Iris pigment epithelial cell (primary cell): ENCODE results near the gene ZNF319.

Source experiments
- DNase-seq: peaks from one replicate; pipeline ENCODE4 v3.0.0-alpha.2; 2011; ENCODE audit warnings: low read depth

ZNF319 gene

GRCh38 chr16:57977418-57978069 is 22.9 kb downstream of the ZNF319 start:
- DNase-seq, result no peak

- no peak for DNase-seq
These were observed 24.1 kb downstream of the ZNF319 start for GRCh38 chr16:57976331-57976796.

GRCh38 chr16:57972306-57972705 is 28.2 kb downstream of the ZNF319 start:
- DNase-seq, result no peak

- no peak for DNase-seq
These were observed 28.6 kb downstream of the ZNF319 start for GRCh38 chr16:57971848-57972247.

GRCh38 chr16:57970970-57971369 is 29.5 kb downstream of the ZNF319 start, which contains the start of gene CNGB1:
Gene CNGB1 (minus strand): TSS chr16:57971128. CDS start chr16:57967286, 3,842 bp downstream.
- DNase-seq, result no peak

GRCh38 chr16:57970319-57970718 is 30.2 kb downstream of the ZNF319 start:
- DNase-seq, result no peak

GRCh38 chr16:57969451-57970123 is 30.9 kb downstream of the ZNF319 start:
- no peak for DNase-seq

GRCh38 chr16:57967916-57968315 is 32.6 kb downstream of the ZNF319 start:
- DNase-seq, result no peak

- DNase-seq, result no peak
These were observed 33.5 kb downstream of the ZNF319 start for GRCh38 chr16:57966986-57967385.

- peak; percentile 31 for DNase-seq
These were observed 34.2 kb downstream of the ZNF319 start for GRCh38 chr16:57966204-57966771.

- DNase-seq, result no peak
These were observed 36.2 kb downstream of the ZNF319 start for GRCh38 chr16:57964157-57964700.

GRCh38 chr16:57962756-57963155 is 37.7 kb downstream of the ZNF319 start:
- no peak for DNase-seq

GRCh38 chr16:57962046-57962445 is 38.4 kb downstream of the ZNF319 start:
- no peak for DNase-seq

- DNase-seq, result no peak
These were observed 38.9 kb downstream of the ZNF319 start for GRCh38 chr16:57961538-57961937.

GRCh38 chr16:57960826-57961472 is 39.5 kb downstream of the ZNF319 start:
- DNase-seq, result no peak

- no peak for DNase-seq
These were observed 40.2 kb downstream of the ZNF319 start for GRCh38 chr16:57960310-57960709.

GRCh38 chr16:57959804-57960203 is 40.7 kb downstream of the ZNF319 start:
- no peak for DNase-seq

- no peak for DNase-seq
These were observed 41.4 kb downstream of the ZNF319 start for GRCh38 chr16:57959121-57959520.

GRCh38 chr16:57958544-57958943 is 41.9 kb downstream of the ZNF319 start:
- no peak for DNase-seq

- DNase-seq, result no peak
These were observed 42.6 kb downstream of the ZNF319 start for GRCh38 chr16:57957673-57958392.

- DNase-seq, result no peak
These were observed 43.4 kb downstream of the ZNF319 start for GRCh38 chr16:57956924-57957672.
